PC-9 (cell line): ENCODE results near the gene C10orf105. TPM values are rescaled to one million over a fixed set of nuclear protein-coding genes. Genes with fewer than 3 reads are reported as not detected.

ENCODE experiments used
- BruUV-seq: library from RNA; stranded (reverse); fragments of 400-500 nt; replicated peaks from 2 replicates; lab custom pipeline; 2021; lab: Mats Ljungman, UMichigan
- CTCF ChIA-PET: fragments of 300-600 bp; sonication (Branson Sonifier 250); formaldehyde crosslinking; loops from one replicate; lab custom pipeline; 2022; ENCODE audit warnings: antibody characterized with exemption; lab: Charles Lee
- POLR2A ChIA-PET: fragments of 300-600 bp; sonication (Branson Sonifier 250); formaldehyde crosslinking; loops from one replicate; lab custom pipeline; 2022; ENCODE audit warnings: antibody characterized with exemption; ENCODE audit not compliant: unreplicated experiment; lab: Charles Lee
- DNase-seq, 2 experiments: peaks; one replicate each; pipeline versions ENCODE4 v3.0.0 to v3.0.0-alpha.2; 2015 to 2022; ENCODE audit warnings: mixed read lengths in 1 of 2
- H2AFZ ChIP-seq: fragments of 200-600 bp; sonication (generic); 2 replicates; pipeline ENCODE4 v1.8.1; 2017; ENCODE audit warnings: antibody characterized with exemption
- H3F3A ChIP-seq: fragments of 200-600 bp; sonication (generic); 2 replicates; pipeline ENCODE4 v1.8.1; 2017; ENCODE audit warnings: antibody characterized with exemption, mild to moderate bottlenecking, low read depth; ENCODE audit not compliant: insufficient read depth
- H3K27ac ChIP-seq: fragments of 200-600 bp; sonication (generic); 2 replicates; pipeline ENCODE4 v1.6.1; 2016; ENCODE audit warnings: mixed run types
- H3K27me3 ChIP-seq: fragments of 200-600 bp; sonication (generic); 2 replicates; pipeline ENCODE4 v1.6.1; 2016; ENCODE audit warnings: low read depth, mixed run types; ENCODE audit not compliant: insufficient read depth
- H3K36me3 ChIP-seq: fragments of 200-600 bp; sonication (generic); 2 replicates; pipeline ENCODE4 v1.6.1; 2016; ENCODE audit warnings: low read depth, mixed run types
- H3K4me1 ChIP-seq: fragments of 200-600 bp; sonication (generic); replicated peaks from 2 replicates; pipeline ENCODE4 v1.6.1; 2016; ENCODE audit warnings: mixed run types; ENCODE audit not compliant: insufficient read depth
- H3K4me2 ChIP-seq: fragments of 200-600 bp; sonication (generic); 2 replicates; pipeline ENCODE4 v1.6.1; 2017; ENCODE audit warnings: mixed run types
- H3K4me3 ChIP-seq: fragments of 200-600 bp; sonication (generic); 2 replicates; pipeline ENCODE4 v1.6.1; 2016; ENCODE audit warnings: mixed run types
- H3K79me2 ChIP-seq: fragments of 200-600 bp; sonication (generic); 2 replicates; pipeline ENCODE4 v1.6.1; 2017; ENCODE audit warnings: low read depth, mixed run types
- H3K9me2 ChIP-seq: fragments of 200-600 bp; sonication (generic); 2 replicates; pipeline ENCODE4 v1.8.1; 2017; ENCODE audit warnings: mild to moderate bottlenecking; ENCODE audit not compliant: insufficient read depth
- H3K9me3 ChIP-seq: fragments of 200-600 bp; sonication (generic); 2 replicates; pipeline ENCODE4 v1.8.1; 2016; ENCODE audit warnings: low read depth; ENCODE audit not compliant: insufficient read depth
- H4K20me1 ChIP-seq: fragments of 200-600 bp; sonication (generic); 2 replicates; pipeline ENCODE4 v1.8.1; 2017; ENCODE audit not compliant: insufficient read depth
- EZH2 ChIP-seq: fragments of 200-600 bp; sonication (generic); IDR thresholded peaks from 2 replicates; pipeline ENCODE4 v1.8.0; 2017; ENCODE audit warnings: antibody characterized with exemption, low read depth
- intact Hi-C: fragments of 100-400 bp; cut with micrococcal nuclease; formaldehyde crosslinking; loops from one replicate; pipeline ENCODE4 v1.10.0; 2022; ENCODE audit not compliant: unreplicated experiment
- total RNA-seq: library from RNA; stranded (reverse); gene quantifications from 2 replicates; pipeline ENCODE4 v1.2.3, GENCODE V29; 2021
- TF ChIP-seq, protein P1 (sequence below): fragments of 200-600 bp; sonication (generic); conservative IDR thresholded peaks from 2 replicates; pipeline ENCODE4 v1.6.1; 2017; ENCODE audit warnings: mixed run types, antibody characterized with exemption, mild to moderate bottlenecking, moderate library complexity

C10orf105 gene
- total RNA-seq, 1 experiment from 2014 or later = not detected

DNA sequence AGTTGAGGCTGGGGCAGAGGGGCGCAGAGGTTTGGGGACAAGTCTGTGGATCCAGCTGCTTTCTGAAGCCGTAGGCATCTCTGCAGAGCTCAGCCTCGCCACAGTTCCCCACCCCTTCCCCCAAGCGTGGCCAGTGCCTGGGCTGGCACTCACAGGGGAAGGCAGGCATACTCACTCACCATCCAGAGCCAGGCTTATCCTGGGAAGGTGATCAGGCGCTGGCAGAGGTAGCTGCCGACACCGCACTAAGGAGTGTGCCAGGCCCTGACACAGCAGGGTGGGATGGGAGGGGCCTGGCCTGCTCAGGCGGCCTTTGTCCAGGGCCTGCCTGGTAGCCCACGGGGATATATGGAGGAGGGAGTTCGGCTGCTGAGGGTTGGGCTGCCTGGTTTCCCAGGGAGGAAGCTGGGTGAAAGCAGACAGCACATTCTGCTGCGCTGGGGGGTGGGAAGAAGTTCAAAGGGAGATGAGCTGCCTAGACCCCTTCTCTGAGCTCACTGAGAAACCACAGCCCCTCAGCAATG, 37.9 kb upstream of the C10orf105 start:
- TF ChIP-seq, protein P1, sequence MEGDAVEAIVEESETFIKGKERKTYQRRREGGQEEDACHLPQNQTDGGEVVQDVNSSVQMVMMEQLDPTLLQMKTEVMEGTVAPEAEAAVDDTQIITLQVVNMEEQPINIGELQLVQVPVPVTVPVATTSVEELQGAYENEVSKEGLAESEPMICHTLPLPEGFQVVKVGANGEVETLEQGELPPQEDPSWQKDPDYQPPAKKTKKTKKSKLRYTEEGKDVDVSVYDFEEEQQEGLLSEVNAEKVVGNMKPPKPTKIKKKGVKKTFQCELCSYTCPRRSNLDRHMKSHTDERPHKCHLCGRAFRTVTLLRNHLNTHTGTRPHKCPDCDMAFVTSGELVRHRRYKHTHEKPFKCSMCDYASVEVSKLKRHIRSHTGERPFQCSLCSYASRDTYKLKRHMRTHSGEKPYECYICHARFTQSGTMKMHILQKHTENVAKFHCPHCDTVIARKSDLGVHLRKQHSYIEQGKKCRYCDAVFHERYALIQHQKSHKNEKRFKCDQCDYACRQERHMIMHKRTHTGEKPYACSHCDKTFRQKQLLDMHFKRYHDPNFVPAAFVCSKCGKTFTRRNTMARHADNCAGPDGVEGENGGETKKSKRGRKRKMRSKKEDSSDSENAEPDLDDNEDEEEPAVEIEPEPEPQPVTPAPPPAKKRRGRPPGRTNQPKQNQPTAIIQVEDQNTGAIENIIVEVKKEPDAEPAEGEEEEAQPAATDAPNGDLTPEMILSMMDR = no peak
- no peak for TF ChIP-seq EZH2
- H3K27me3 ChIP-seq = no peaks in the 10 kb centered on the region
- H2AFZ ChIP-seq = no peak overlapping the region
- no peak overlapping the region for H3K4me2 ChIP-seq
- POLR2A ChIA-PET = no interaction called here
- intact Hi-C loops = no loop called here
- H3K79me2 ChIP-seq = no peaks in the 10 kb centered on the region
- BruUV-seq = no TSS peak
- H3K9me3 ChIP-seq = no peaks in the 10 kb centered on the region
- no peaks in the 10 kb centered on the region for H4K20me1 ChIP-seq
- H3F3A ChIP-seq = peaks cover 9% of the 10 kb centered on the region; the same call in 1 of the 2 replicates
- H3K27ac ChIP-seq = no peak overlapping the region
- peaks cover 27% of the 10 kb centered on the region for H3K4me1 ChIP-seq
- CTCF ChIA-PET = interaction anchor here (1.0 kb wide), 1 partner anchor 9 kb away, joined by 3 read pairs; no protein-coding TSS in a partner anchor
- no peak for DNase-seq
- H3K36me3 ChIP-seq = no peaks in the 10 kb centered on the region
- H3K4me3 ChIP-seq = no peak overlapping the region
- no peaks in the 10 kb centered on the region for H3K9me2 ChIP-seq

- Histone ChIP-seq H3K4me1 (peaks cover 20% of the 10 kb centered on the region; the same call in 1 of the 2 replicates), H3K79me2 (no peaks in the 10 kb centered on the region), H4K20me1 (no peaks in the 10 kb centered on the region), H3K4me3 (no peak overlapping the region), H3K36me3 (no peaks in the 10 kb centered on the region), H3K4me2 (no peak overlapping the region), H3F3A (peaks cover 9% of the 10 kb centered on the region; the same call in 1 of the 2 replicates), H2AFZ (no peak overlapping the region), H3K27me3 (no peaks in the 10 kb centered on the region), H3K9me3 (no peaks in the 10 kb centered on the region), H3K27ac (no peak overlapping the region), H3K9me2 (no peaks in the 10 kb centered on the region)
- DNase-seq = no peak
- ChIA-PET CTCF (no interaction called here), POLR2A (no interaction called here)
- no TSS peak for BruUV-seq
- intact Hi-C loops = no loop called here
- TF ChIP-seq EZH2 = no peak
- TF ChIP-seq, protein P1 = no peak
Measured at GRCh38 chr10:71756311-71757191, 37.0 kb upstream of the C10orf105 start.

DNA sequence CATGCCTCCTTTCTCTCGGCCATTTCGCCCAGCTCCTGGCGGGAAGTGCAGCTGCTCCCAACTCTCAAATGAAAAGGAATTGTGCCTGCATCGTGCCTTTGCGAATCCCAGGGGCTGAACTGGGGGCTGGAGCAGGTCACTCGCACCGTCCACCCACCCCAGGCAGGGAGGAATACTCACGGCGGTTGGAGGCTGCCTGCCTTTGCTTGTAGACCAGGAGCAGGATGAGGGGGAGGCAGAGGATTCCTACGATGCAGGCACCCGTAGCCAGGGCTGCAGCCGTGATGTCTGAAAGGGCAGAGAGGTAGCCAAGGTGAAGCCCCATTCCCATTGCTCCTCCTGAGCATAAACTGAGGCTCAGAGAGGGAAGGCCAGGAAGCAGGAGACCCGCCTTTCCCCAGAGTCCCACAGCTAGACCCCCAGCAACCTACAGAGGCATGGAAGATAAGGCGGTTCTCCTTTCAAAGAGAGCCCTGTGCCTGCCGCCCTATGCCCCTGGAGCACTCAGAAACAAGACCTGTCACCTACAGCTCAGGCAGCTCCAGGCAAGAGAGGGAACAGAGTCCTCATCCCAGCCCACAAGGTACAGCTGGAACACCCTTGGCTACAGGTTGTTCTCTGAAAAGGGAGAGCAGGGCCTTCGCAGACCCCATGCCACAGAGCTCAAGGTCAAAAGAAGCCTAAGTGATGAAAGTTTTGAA, 35.8 kb upstream of the C10orf105 start:
- no peak overlapping the region for H3K27ac ChIP-seq
- H3K9me2 ChIP-seq = no peaks in the 10 kb centered on the region
- H3K9me3 ChIP-seq = no peaks in the 10 kb centered on the region
- TF ChIP-seq EZH2 = no peak
- TF ChIP-seq, protein P1 = no peak
- H3K4me1 ChIP-seq = peaks cover 9% of the 10 kb centered on the region; the same call in 1 of the 2 replicates
- H3K36me3 ChIP-seq = no peaks in the 10 kb centered on the region
- CTCF ChIA-PET = no interaction called here
- H3F3A ChIP-seq = peaks cover 6% of the 10 kb centered on the region; the same call in 1 of the 2 replicates
- H3K79me2 ChIP-seq = no peaks in the 10 kb centered on the region
- POLR2A ChIA-PET = interaction anchor here (0.6 kb wide), 1 partner anchor 162 kb away, joined by 3 read pairs; no protein-coding TSS in a partner anchor
- no peaks in the 10 kb centered on the region for H3K27me3 ChIP-seq
- no peak overlapping the region for H3K4me3 ChIP-seq
- H2AFZ ChIP-seq = no peak overlapping the region
- no TSS peak for BruUV-seq
- no peak overlapping the region for H3K4me2 ChIP-seq
- DNase-seq = no peak
- no peaks in the 10 kb centered on the region for H4K20me1 ChIP-seq
- intact Hi-C loops = no loop called here
